CD1c-positive myeloid dendritic cell (primary cell): Measurements from ENCODE around the gene KLK4.
"Not testable (repeated sequence)": the region's sequence is repeated elsewhere in the genome, so short reads cannot be mapped to it uniquely, and the experiment has no call there.

Experiments used
- DNase-seq: peaks from one replicate; pipeline ENCODE4 v3.0.0-alpha.2; 2016; ENCODE audit errors: extremely low spot score

KLK4 gene

GRCh38 chr19:50912727-50913716 lies 1.8 kb upstream of the KLK4 start:
- DNase-seq, result peak; percentile 46

GRCh38 chr19:50912102-50912599 lies 956 bp upstream of the KLK4 start:
- DNase-seq, result no peak

GRCh38 chr19:50910722-50911121 lies 473 bp downstream of the KLK4 start:
- DNase-seq, result no peak

- peak; percentile 33 for DNase-seq
These were observed 1.7 kb downstream of the KLK4 start for GRCh38 chr19:50909240-50910070.

GRCh38 chr19:50908336-50908735 lies 2.9 kb downstream of the KLK4 start:
- no peak for DNase-seq

- DNase-seq, result peak; percentile 56
These were observed 5.0 kb downstream of the KLK4 start for GRCh38 chr19:50906217-50906616.

GRCh38 chr19:50902640-50903039 lies 8.6 kb downstream of the KLK4 start:
- no peak for DNase-seq

GRCh38 chr19:50899569-50899968 lies 11.6 kb downstream of the KLK4 start:
- DNase-seq, result no peak

- DNase-seq, result no peak
These were observed 13.2 kb downstream of the KLK4 start for GRCh38 chr19:50898018-50898417.

- no peak for DNase-seq
These were observed 13.6 kb downstream of the KLK4 start for GRCh38 chr19:50897612-50898011.

- no peak for DNase-seq
These were observed 14.0 kb downstream of the KLK4 start for GRCh38 chr19:50897191-50897607.

GRCh38 chr19:50896591-50897190 lies 14.5 kb downstream of the KLK4 start:
- peak; percentile 46 for DNase-seq

- DNase-seq, result not testable (repeated sequence)
These were observed 15.1 kb downstream of the KLK4 start for GRCh38 chr19:50896089-50896590.

- no peak for DNase-seq
These were observed 16.5 kb downstream of the KLK4 start for GRCh38 chr19:50894478-50895356.

GRCh38 chr19:50893047-50893736 lies 18.0 kb downstream of the KLK4 start:
- DNase-seq, result no peak

- DNase-seq, result no peak
These were observed 20.0 kb downstream of the KLK4 start for GRCh38 chr19:50891253-50891625.

GRCh38 chr19:50890422-50891252 lies 20.6 kb downstream of the KLK4 start:
- no peak for DNase-seq

- DNase-seq, result no peak
These were observed 21.6 kb downstream of the KLK4 start for GRCh38 chr19:50889638-50890037.

- DNase-seq, result no peak
These were observed 29.0 kb downstream of the KLK4 start for GRCh38 chr19:50882188-50882587.
